K562 (cell line): ENCODE measurements around the gene CKLF. TPM values are rescaled to one million over a fixed set of nuclear protein-coding genes. Genes with fewer than 3 reads are reported as not detected.

ENCODE experiments used
- ESRRA ChIP-seq: fragments of 450-650 bp; IDR thresholded peaks from 2 replicates; pipeline ENCODE4 v1.6.1; 2014; ENCODE audit warnings: low read depth, mild to moderate bottlenecking, moderate library complexity, borderline replicate concordance
- EZH2 ChIP-seq: IDR thresholded peaks from 2 replicates; pipeline ENCODE4 v1.6.1; 2012; ENCODE audit warnings: low read depth, mild to moderate bottlenecking, inconsistent platforms, low read length, borderline replicate concordance
- JUN ChIP-seq, 2 experiments: sonication (generic) in 1 of 2; formaldehyde crosslinking in 1 of 2; IDR thresholded peaks; 2 replicates each; pipeline versions ENCODE4 v1.6.1 to v1.8.0; 2012 to 2022; ENCODE audit warnings: borderline replicate concordance in 2 of 2, mild to moderate bottlenecking in 2 of 2, improper control_type of control experiment in 1 of 2, low read depth in 1 of 2, low read length in 1 of 2, missing genetic modification reagents in 1 of 2
- NR2F6 ChIP-seq: fragments of 450-650 bp; formaldehyde crosslinking; IDR thresholded peaks from 2 replicates; pipeline ENCODE4 v1.4.0; 2020; ENCODE audit warnings: mild to moderate bottlenecking
- PKNOX1 ChIP-seq: fragments of 450-650 bp; IDR thresholded peaks from 2 replicates; pipeline ENCODE4 v1.6.1; 2016
- RBM17 ChIP-seq: fragments of 200-400 bp; formaldehyde crosslinking; IDR thresholded peaks from 2 replicates; pipeline ENCODE4 v1.6.1; 2017; ENCODE audit warnings: low read depth, mild to moderate bottlenecking, low read length, borderline replicate concordance
- STAT5A ChIP-seq: IDR thresholded peaks from 2 replicates; pipeline ENCODE4 v1.6.1; 2012; ENCODE audit warnings: low read length, inconsistent platforms, borderline replicate concordance
- TAL1 ChIP-seq: fragments of 450-650 bp; IDR thresholded peaks from 2 replicates; pipeline ENCODE4 v1.6.1; 2016; ENCODE audit warnings: mild to moderate bottlenecking
- ZNF143 ChIP-seq: sonication (generic); formaldehyde crosslinking; IDR thresholded peaks from 2 replicates; pipeline ENCODE4 v1.9.0; 2022; ENCODE audit warnings: mild to moderate bottlenecking, missing genetic modification reagents
- ZNF277 ChIP-seq: fragments of 250-450 bp; sonication (Bioruptor Pico); IDR thresholded peaks from 2 replicates; pipeline ENCODE4 v1.8.0; 2022; ENCODE audit warnings: inconsistent platforms, mild to moderate bottlenecking, moderate library complexity, borderline replicate concordance
- ZNF436 ChIP-seq: fragments of 250-450, 450-650 bp; sonication (Bioruptor Pico); formaldehyde crosslinking; IDR thresholded peaks from 2 replicates; pipeline ENCODE4 v1.7.0; 2020; ENCODE audit warnings: mild to moderate bottlenecking
- ZNF445 ChIP-seq: fragments of 250-450 bp; sonication (Bioruptor Pico); IDR thresholded peaks from 2 replicates; pipeline ENCODE4 v1.4.0; 2020; ENCODE audit warnings: low read depth, mild to moderate bottlenecking, moderate library complexity
- ZNF780A ChIP-seq: fragments of 250-450 bp; sonication (Bioruptor Pico); IDR thresholded peaks from 2 replicates; pipeline ENCODE4 v1.5.0; 2021; ENCODE audit warnings: mild to moderate bottlenecking
- polyA plus RNA-seq, 8 experiments: library from polyadenylated mRNA; depleted of rRNA in 4 of 8; stranded (reverse) in 5 of 8; unstranded in 3 of 8; fragments of >200 nt; fragmentation: Nextera tagmentation in 2 of 8; fragmentation: Illumina TruSeq in 1 of 8; extraction: Ambion mirVana in 2 of 8; extraction: Trizol in 1 of 8; gene quantifications; 2 replicates each; pipeline versions ENCODE4 v1.2.1 to v1.2.3, GENCODE V29; 2011 to 2014; ENCODE audit warnings: inconsistent platforms in 1 of 8, missing spikeins in 1 of 8
- total RNA-seq, 7 experiments: library from RNA; depleted of rRNA in 6 of 7; stranded (reverse); fragments of >200 nt in 6 of 7; fragmentation: Illumina TruSeq in 2 of 7; extraction: Trizol in 2 of 7; gene quantifications; 2 replicates each; pipeline versions ENCODE4 v1.2.1 to v1.2.3, GENCODE V29; 2011 to 2021; ENCODE audit warnings: low replicate concordance in 1 of 7
- TF ChIP-seq, protein P1 (sequence below): fragments of 450-650 bp; IDR thresholded peaks from 2 replicates; pipeline ENCODE4 v1.6.1; 2016; ENCODE audit warnings: low read depth, mild to moderate bottlenecking, moderate library complexity
- TF ChIP-seq, protein P2 (sequence below): sonication (generic); formaldehyde crosslinking; IDR thresholded peaks from 2 replicates; pipeline ENCODE4 v1.8.0; 2022; ENCODE audit warnings: mild to moderate bottlenecking, missing genetic modification reagents, borderline replicate concordance
- TF ChIP-seq, protein P3 (sequence below), 2 experiments: fragments of 200-800 bp in 1 of 2; sonication (Bioruptor generic) in 1 of 2; sonication (generic) in 1 of 2; formaldehyde crosslinking in 1 of 2; IDR thresholded peaks in 1 of 2; conservative IDR thresholded peaks in 1 of 2; 2 replicates each; pipeline versions ENCODE4 v1.5.0 to v1.6.1; 2016 to 2020; ENCODE audit warnings: missing compliant biosample characterization in 1 of 2, missing genetic modification characterization in 1 of 2, missing genetic modification reagents in 1 of 2
- TF ChIP-seq, protein P4 (sequence below): fragments of 250-450 bp; sonication (Bioruptor Pico); IDR thresholded peaks from 2 replicates; pipeline ENCODE4 v1.5.0; 2020; ENCODE audit warnings: mild to moderate bottlenecking

The CKLF gene
- total and polyA plus RNA-seq, 9 of the 15 experiments (the other 6 are each of a cell fraction or from before 2014, with no cell fraction given): 84.8 to 322 (median 118) TPM

DNA sequence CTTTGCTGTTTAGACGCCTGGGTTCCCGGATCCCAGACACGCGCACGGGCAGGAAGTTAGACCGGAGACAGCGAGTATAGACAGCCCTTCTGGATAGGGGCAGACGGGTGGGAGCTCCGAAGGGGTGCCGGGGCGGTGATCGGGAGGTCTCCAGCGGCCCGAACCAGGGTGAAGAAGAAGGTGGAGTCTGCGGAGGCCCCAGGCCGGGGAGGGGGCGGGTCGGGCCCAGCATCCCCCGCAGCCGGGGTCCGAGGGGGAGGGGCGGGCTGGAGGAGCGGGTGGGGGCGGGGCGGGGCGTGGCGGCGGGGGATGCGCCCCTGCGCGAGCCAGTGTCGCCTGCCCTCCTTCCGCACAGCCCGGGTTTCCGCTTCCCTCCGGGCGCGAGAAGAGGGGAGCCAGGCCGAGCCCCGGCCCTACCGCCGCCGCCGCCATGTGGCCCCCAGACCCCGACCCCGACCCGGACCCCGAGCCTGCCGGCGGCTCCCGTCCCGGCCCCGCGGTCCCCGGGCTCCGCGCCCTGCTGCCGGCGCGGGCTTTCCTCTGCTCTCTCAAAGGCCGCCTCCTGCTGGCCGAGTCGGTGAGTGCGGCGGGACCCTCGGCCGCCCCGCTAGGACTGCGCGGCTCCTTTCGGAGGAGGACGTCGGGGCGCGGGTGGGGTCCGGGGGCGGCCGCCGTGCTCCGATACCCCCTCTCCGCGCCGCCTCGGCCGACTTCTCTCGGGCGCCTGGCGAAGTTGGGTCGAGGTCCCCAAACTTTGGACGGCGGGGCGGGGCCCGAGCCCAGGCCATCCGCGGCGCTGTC, 52.2 kb downstream of the CKLF start, which contains the start of gene CMTM3 (continued):
- TF ChIP-seq, protein P1, sequence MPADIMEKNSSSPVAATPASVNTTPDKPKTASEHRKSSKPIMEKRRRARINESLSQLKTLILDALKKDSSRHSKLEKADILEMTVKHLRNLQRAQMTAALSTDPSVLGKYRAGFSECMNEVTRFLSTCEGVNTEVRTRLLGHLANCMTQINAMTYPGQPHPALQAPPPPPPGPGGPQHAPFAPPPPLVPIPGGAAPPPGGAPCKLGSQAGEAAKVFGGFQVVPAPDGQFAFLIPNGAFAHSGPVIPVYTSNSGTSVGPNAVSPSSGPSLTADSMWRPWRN: no peak
- no peak for TF ChIP-seq ZNF143 (CRISPR knock-in tag)
- no peak for TF ChIP-seq TAL1
- TF ChIP-seq ZNF780A (CRISPR knock-in tag): no peak
- no peak for TF ChIP-seq ZNF445
- TF ChIP-seq STAT5A: no peak
- TF ChIP-seq RBM17: no peak
- no peak for TF ChIP-seq ZNF277 (CRISPR knock-in tag)
- no peak for TF ChIP-seq PKNOX1
- TF ChIP-seq, protein P2, sequence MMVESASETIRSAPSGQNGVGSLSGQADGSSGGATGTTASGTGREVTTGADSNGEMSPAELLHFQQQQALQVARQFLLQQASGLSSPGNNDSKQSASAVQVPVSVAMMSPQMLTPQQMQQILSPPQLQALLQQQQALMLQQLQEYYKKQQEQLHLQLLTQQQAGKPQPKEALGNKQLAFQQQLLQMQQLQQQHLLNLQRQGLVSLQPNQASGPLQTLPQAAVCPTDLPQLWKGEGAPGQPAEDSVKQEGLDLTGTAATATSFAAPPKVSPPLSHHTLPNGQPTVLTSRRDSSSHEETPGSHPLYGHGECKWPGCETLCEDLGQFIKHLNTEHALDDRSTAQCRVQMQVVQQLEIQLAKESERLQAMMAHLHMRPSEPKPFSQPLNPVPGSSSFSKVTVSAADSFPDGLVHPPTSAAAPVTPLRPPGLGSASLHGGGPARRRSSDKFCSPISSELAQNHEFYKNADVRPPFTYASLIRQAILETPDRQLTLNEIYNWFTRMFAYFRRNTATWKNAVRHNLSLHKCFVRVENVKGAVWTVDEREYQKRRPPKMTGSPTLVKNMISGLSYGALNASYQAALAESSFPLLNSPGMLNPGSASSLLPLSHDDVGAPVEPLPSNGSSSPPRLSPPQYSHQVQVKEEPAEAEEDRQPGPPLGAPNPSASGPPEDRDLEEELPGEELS: no peak
- no peak for TF ChIP-seq JUN (IDR thresholded peaks at IDR 0.05; ENCODE audit: borderline replicate concordance, low read depth, low read length)
- TF ChIP-seq JUN (CRISPR knock-in tag; IDR thresholded peaks at IDR 0.05; ENCODE audit: borderline replicate concordance): no peak
- TF ChIP-seq ESRRA: 0 out of 2 replicates have a peak, but pooled peaks have one; percentile 9
- TF ChIP-seq, protein P3, sequence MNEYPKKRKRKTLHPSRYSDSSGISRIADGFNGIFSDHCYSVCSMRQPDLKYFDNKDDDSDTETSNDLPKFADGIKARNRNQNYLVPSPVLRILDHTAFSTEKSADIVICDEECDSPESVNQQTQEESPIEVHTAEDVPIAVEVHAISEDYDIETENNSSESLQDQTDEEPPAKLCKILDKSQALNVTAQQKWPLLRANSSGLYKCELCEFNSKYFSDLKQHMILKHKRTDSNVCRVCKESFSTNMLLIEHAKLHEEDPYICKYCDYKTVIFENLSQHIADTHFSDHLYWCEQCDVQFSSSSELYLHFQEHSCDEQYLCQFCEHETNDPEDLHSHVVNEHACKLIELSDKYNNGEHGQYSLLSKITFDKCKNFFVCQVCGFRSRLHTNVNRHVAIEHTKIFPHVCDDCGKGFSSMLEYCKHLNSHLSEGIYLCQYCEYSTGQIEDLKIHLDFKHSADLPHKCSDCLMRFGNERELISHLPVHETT (CRISPR knock-in tag; conservative IDR thresholded peaks at IDR 0.05 in 1 of 2, IDR thresholded peaks at IDR 0.05 in 1 of 2): no peak
- TF ChIP-seq NR2F6 (CRISPR knock-in tag): no peak
- no peak for TF ChIP-seq ZNF436 (CRISPR knock-in tag)
- TF ChIP-seq, protein P4, sequence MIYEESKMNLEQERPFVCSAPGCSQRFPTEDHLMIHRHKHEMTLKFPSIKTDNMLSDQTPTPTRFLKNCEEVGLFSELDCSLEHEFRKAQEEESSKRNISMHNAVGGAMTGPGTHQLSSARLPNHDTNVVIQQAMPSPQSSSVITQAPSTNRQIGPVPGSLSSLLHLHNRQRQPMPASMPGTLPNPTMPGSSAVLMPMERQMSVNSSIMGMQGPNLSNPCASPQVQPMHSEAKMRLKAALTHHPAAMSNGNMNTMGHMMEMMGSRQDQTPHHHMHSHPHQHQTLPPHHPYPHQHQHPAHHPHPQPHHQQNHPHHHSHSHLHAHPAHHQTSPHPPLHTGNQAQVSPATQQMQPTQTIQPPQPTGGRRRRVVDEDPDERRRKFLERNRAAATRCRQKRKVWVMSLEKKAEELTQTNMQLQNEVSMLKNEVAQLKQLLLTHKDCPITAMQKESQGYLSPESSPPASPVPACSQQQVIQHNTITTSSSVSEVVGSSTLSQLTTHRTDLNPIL: no peak
- no peak for TF ChIP-seq EZH2
